WTC11 (cell line): ENCODE measurements around the gene IGSF5. TPM values are rescaled to one million over a fixed set of nuclear protein-coding genes. Genes with fewer than 3 reads are reported as not detected.

Source experiments
- ATAC-seq: fragments of 200-7000 bp; cut with Tn5 transposase; 2 replicates; pipeline ENCODE4 v1.10.0; 2021; ENCODE audit warnings: mild to moderate bottlenecking, moderate library complexity
- CTCF ChIA-PET: fragments of 300-600 bp; sonication (Branson Sonifier 250); formaldehyde crosslinking; loops from one replicate; lab custom pipeline; 2021; ENCODE audit warnings: antibody characterized with exemption; lab: Charles Lee
- POLR2A ChIA-PET: fragments of 350-600 bp; sonication (Branson Sonifier 250); formaldehyde crosslinking; loops from one replicate; lab custom pipeline; 2021; ENCODE audit warnings: antibody characterized with exemption; lab: Charles Lee
- DNase-seq: peaks from one replicate; pipeline ENCODE4 v3.0.0; 2021; ENCODE audit warnings: low spot score
- H3K27ac Mint-ChIP-seq: 2 replicates; pipeline ENCODE4 v1.8.0; 2021; ENCODE audit warnings: mixed read lengths
- H3K27me3 Mint-ChIP-seq: 2 replicates; pipeline ENCODE4 v1.8.0; 2021; ENCODE audit warnings: low read depth, mild to moderate bottlenecking, moderate library complexity, mixed read lengths
- H3K36me3 Mint-ChIP-seq: 2 replicates; pipeline ENCODE4 v1.8.0; 2021; ENCODE audit warnings: mixed read lengths
- H3K4me1 Mint-ChIP-seq: 2 replicates; pipeline ENCODE4 v1.8.0; 2022; ENCODE audit warnings: mixed read lengths
- H3K4me3 Mint-ChIP-seq: 2 replicates; pipeline ENCODE4 v1.8.0; 2021; ENCODE audit warnings: mild to moderate bottlenecking, moderate library complexity, mixed read lengths
- H3K9me3 Mint-ChIP-seq: 2 replicates; pipeline ENCODE4 v1.8.0; 2021; ENCODE audit warnings: mixed read lengths
- CBFB ChIP-seq: sonication (generic); formaldehyde crosslinking; IDR thresholded peaks from 2 replicates; pipeline ENCODE4 v1.8.1; 2022; ENCODE audit warnings: mild to moderate bottlenecking, low read depth, missing genetic modification reagents
- CREM ChIP-seq: sonication (generic); formaldehyde crosslinking; IDR thresholded peaks from 2 replicates; pipeline ENCODE4 v1.8.1; 2022; ENCODE audit warnings: mild to moderate bottlenecking, missing genetic modification reagents, moderate library complexity
- ELF4 ChIP-seq: sonication (generic); formaldehyde crosslinking; IDR thresholded peaks from 2 replicates; pipeline ENCODE4 v1.8.1; 2022; ENCODE audit warnings: low read depth, mild to moderate bottlenecking, moderate library complexity, missing genetic modification reagents
- EMX1 ChIP-seq: fragments of 250-450 bp; sonication (Bioruptor Pico); IDR thresholded peaks from 2 replicates; pipeline ENCODE4 v1.8.0; 2021; ENCODE audit warnings: mild to moderate bottlenecking
- FOXJ3 ChIP-seq: sonication (generic); formaldehyde crosslinking; IDR thresholded peaks from 2 replicates; pipeline ENCODE4 v1.9.0; 2021; ENCODE audit warnings: missing genetic modification reagents, mild to moderate bottlenecking, borderline replicate concordance
- FOXK1 ChIP-seq: sonication (generic); formaldehyde crosslinking; IDR thresholded peaks from 2 replicates; pipeline ENCODE4 v1.8.0; 2022; ENCODE audit warnings: mild to moderate bottlenecking, moderate library complexity, missing genetic modification reagents
- KAT7 ChIP-seq: sonication (generic); formaldehyde crosslinking; IDR thresholded peaks from 2 replicates; pipeline ENCODE4 v1.8.1; 2023; ENCODE audit warnings: missing genetic modification reagents, mild to moderate bottlenecking, borderline replicate concordance
- MXD4 ChIP-seq: fragments of 250-450 bp; sonication (Bioruptor Pico); IDR thresholded peaks from 2 replicates; pipeline ENCODE4 v1.8.0; 2021; ENCODE audit warnings: mild to moderate bottlenecking, moderate library complexity, borderline replicate concordance
- RORB ChIP-seq: fragments of 250-450 bp; sonication (Bioruptor Pico); IDR thresholded peaks from 2 replicates; pipeline ENCODE4 v1.9.0; 2021; ENCODE audit warnings: mild to moderate bottlenecking
- SMAD4 ChIP-seq: sonication (generic); formaldehyde crosslinking; IDR thresholded peaks from 2 replicates; pipeline ENCODE4 v1.8.0; 2022; ENCODE audit warnings: mild to moderate bottlenecking, missing genetic modification reagents
- ZBTB21 ChIP-seq: sonication (generic); formaldehyde crosslinking; IDR thresholded peaks from 2 replicates; pipeline ENCODE4 v1.8.1; 2023; ENCODE audit warnings: mild to moderate bottlenecking, missing genetic modification reagents, borderline replicate concordance
- ZNF232 ChIP-seq: sonication (generic); formaldehyde crosslinking; IDR thresholded peaks from 2 replicates; pipeline ENCODE4 v1.8.0; 2022; ENCODE audit warnings: mild to moderate bottlenecking, missing genetic modification reagents
- total RNA-seq: library from RNA; stranded (reverse); gene quantifications from 3 replicates; pipeline ENCODE4 v1.2.3, GENCODE V29; 2021
- TF ChIP-seq, protein P1 (sequence below): fragments of 250-450 bp; sonication (Bioruptor Pico); IDR thresholded peaks from 2 replicates; pipeline ENCODE4 v1.9.0; 2021; ENCODE audit warnings: mild to moderate bottlenecking, borderline replicate concordance
- TF ChIP-seq, protein P2 (sequence below): sonication (generic); formaldehyde crosslinking; IDR thresholded peaks from 2 replicates; pipeline ENCODE4 v1.8.0; 2022; ENCODE audit warnings: mild to moderate bottlenecking, missing genetic modification reagents
- TF ChIP-seq, protein P3 (sequence below): sonication (generic); formaldehyde crosslinking; IDR thresholded peaks from 2 replicates; pipeline ENCODE4 v1.8.1; 2023; ENCODE audit warnings: mild to moderate bottlenecking, missing genetic modification reagents
- TF ChIP-seq, protein P4 (sequence below): sonication (generic); formaldehyde crosslinking; IDR thresholded peaks from 2 replicates; pipeline ENCODE4 v1.8.1; 2023; ENCODE audit warnings: mild to moderate bottlenecking, missing genetic modification reagents, moderate library complexity
- TF ChIP-seq, protein P5 (sequence below): fragments of 200-600 bp; IDR thresholded peaks from 2 replicates; pipeline ENCODE4 v1.8.0; 2022; ENCODE audit warnings: antibody characterized with exemption
- TF ChIP-seq, protein P6 (sequence below): sonication (generic); formaldehyde crosslinking; IDR thresholded peaks from 2 replicates; pipeline ENCODE4 v1.8.1; 2023; ENCODE audit warnings: mild to moderate bottlenecking, moderate library complexity, missing genetic modification reagents
- TF ChIP-seq, protein P7 (sequence below): sonication (generic); formaldehyde crosslinking; IDR thresholded peaks from 2 replicates; pipeline ENCODE4 v1.8.1; 2023; ENCODE audit warnings: mild to moderate bottlenecking, missing genetic modification reagents, moderate library complexity

The IGSF5 gene
- total RNA-seq, 1 experiment from 2014 or later: 3.6 TPM

DNA sequence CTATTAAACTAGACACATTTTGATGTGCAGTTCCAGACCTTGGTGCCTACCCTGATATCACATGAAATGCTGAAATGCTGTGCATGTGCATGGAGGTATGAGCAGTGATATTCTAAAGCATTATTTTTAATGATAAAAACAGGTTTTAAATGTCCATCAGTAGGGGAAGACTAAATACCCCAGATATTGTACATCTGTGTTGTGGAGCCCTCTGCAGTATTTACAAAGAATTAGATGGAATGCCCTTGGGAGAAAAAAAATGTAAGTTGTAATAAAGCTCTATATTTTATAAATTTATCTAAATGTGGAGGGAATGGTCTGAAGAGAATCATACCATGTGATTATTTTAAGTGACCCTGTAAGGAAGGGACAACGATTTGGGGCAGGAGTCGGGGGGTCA lies 39.1 kb upstream of the IGSF5 start (continued):
- TF ChIP-seq, protein P1, sequence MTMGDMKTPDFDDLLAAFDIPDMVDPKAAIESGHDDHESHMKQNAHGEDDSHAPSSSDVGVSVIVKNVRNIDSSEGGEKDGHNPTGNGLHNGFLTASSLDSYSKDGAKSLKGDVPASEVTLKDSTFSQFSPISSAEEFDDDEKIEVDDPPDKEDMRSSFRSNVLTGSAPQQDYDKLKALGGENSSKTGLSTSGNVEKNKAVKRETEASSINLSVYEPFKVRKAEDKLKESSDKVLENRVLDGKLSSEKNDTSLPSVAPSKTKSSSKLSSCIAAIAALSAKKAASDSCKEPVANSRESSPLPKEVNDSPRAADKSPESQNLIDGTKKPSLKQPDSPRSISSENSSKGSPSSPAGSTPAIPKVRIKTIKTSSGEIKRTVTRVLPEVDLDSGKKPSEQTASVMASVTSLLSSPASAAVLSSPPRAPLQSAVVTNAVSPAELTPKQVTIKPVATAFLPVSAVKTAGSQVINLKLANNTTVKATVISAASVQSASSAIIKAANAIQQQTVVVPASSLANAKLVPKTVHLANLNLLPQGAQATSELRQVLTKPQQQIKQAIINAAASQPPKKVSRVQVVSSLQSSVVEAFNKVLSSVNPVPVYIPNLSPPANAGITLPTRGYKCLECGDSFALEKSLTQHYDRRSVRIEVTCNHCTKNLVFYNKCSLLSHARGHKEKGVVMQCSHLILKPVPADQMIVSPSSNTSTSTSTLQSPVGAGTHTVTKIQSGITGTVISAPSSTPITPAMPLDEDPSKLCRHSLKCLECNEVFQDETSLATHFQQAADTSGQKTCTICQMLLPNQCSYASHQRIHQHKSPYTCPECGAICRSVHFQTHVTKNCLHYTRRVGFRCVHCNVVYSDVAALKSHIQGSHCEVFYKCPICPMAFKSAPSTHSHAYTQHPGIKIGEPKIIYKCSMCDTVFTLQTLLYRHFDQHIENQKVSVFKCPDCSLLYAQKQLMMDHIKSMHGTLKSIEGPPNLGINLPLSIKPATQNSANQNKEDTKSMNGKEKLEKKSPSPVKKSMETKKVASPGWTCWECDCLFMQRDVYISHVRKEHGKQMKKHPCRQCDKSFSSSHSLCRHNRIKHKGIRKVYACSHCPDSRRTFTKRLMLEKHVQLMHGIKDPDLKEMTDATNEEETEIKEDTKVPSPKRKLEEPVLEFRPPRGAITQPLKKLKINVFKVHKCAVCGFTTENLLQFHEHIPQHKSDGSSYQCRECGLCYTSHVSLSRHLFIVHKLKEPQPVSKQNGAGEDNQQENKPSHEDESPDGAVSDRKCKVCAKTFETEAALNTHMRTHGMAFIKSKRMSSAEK: no peak
- TF ChIP-seq EMX1 (CRISPR knock-in tag) (no peak), CBFB (CRISPR knock-in tag) (no peak)
- TF ChIP-seq, protein P2, sequence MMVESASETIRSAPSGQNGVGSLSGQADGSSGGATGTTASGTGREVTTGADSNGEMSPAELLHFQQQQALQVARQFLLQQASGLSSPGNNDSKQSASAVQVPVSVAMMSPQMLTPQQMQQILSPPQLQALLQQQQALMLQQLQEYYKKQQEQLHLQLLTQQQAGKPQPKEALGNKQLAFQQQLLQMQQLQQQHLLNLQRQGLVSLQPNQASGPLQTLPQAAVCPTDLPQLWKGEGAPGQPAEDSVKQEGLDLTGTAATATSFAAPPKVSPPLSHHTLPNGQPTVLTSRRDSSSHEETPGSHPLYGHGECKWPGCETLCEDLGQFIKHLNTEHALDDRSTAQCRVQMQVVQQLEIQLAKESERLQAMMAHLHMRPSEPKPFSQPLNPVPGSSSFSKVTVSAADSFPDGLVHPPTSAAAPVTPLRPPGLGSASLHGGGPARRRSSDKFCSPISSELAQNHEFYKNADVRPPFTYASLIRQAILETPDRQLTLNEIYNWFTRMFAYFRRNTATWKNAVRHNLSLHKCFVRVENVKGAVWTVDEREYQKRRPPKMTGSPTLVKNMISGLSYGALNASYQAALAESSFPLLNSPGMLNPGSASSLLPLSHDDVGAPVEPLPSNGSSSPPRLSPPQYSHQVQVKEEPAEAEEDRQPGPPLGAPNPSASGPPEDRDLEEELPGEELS (CRISPR knock-in tag): no peak
- TF ChIP-seq, protein P3, sequence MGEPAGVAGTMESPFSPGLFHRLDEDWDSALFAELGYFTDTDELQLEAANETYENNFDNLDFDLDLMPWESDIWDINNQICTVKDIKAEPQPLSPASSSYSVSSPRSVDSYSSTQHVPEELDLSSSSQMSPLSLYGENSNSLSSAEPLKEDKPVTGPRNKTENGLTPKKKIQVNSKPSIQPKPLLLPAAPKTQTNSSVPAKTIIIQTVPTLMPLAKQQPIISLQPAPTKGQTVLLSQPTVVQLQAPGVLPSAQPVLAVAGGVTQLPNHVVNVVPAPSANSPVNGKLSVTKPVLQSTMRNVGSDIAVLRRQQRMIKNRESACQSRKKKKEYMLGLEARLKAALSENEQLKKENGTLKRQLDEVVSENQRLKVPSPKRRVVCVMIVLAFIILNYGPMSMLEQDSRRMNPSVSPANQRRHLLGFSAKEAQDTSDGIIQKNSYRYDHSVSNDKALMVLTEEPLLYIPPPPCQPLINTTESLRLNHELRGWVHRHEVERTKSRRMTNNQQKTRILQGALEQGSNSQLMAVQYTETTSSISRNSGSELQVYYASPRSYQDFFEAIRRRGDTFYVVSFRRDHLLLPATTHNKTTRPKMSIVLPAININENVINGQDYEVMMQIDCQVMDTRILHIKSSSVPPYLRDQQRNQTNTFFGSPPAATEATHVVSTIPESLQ (CRISPR knock-in tag): no peak
- TF ChIP-seq, protein P4, sequence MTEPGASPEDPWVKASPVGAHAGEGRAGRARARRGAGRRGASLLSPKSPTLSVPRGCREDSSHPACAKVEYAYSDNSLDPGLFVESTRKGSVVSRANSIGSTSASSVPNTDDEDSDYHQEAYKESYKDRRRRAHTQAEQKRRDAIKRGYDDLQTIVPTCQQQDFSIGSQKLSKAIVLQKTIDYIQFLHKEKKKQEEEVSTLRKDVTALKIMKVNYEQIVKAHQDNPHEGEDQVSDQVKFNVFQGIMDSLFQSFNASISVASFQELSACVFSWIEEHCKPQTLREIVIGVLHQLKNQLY: no peak

DNA sequence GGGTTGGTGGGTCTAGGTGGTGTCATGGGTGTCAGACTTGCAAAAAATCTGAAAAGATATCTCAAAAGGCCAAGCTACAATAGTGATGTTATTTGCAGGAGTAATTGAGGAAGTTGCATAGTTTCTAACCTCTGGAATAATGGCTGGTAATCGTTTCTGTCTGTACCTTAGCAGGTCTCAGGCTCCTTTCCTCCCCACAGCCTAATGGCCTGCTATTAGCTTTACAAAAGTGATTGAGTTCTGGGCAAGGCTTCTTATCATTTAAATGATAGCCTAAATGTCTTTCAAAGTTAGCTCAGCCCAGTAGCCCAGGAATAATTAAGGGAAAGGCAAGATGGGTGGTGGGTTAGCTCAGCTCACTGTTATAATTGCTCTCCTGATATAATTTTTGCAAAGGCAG lies 37.7 kb upstream of the IGSF5 start:
- peak overlapping the region; percentile 97 for H3K27ac Mint-ChIP-seq
- TF ChIP-seq KAT7 (CRISPR knock-in tag): no peak
- TF ChIP-seq, protein P5, sequence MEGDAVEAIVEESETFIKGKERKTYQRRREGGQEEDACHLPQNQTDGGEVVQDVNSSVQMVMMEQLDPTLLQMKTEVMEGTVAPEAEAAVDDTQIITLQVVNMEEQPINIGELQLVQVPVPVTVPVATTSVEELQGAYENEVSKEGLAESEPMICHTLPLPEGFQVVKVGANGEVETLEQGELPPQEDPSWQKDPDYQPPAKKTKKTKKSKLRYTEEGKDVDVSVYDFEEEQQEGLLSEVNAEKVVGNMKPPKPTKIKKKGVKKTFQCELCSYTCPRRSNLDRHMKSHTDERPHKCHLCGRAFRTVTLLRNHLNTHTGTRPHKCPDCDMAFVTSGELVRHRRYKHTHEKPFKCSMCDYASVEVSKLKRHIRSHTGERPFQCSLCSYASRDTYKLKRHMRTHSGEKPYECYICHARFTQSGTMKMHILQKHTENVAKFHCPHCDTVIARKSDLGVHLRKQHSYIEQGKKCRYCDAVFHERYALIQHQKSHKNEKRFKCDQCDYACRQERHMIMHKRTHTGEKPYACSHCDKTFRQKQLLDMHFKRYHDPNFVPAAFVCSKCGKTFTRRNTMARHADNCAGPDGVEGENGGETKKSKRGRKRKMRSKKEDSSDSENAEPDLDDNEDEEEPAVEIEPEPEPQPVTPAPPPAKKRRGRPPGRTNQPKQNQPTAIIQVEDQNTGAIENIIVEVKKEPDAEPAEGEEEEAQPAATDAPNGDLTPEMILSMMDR: no peak
- no peak for TF ChIP-seq FOXK1 (CRISPR knock-in tag)
- TF ChIP-seq FOXJ3 (CRISPR knock-in tag): no peak
- TF ChIP-seq RORB (CRISPR knock-in tag): no peak
- peaks cover 47% of the 10 kb centered on the region for H3K9me3 Mint-ChIP-seq
- H3K27me3 Mint-ChIP-seq: peaks cover 2% of the 10 kb centered on the region; the same call in 1 of the 2 replicates
- ChIA-PET CTCF (interaction anchor here (0.6 to 3.3 kb wide), 6 partner anchors 32 to 266 kb away, joined by 3 to 13 read pairs (median 4); partner anchors contain the start of gene PCP4), POLR2A (no interaction called here)
- no peak for DNase-seq
- H3K4me3 Mint-ChIP-seq: peak overlapping the region; percentile 35
- peak; percentile 94 for ATAC-seq
- peaks cover 59% of the 10 kb centered on the region for H3K36me3 Mint-ChIP-seq
- peaks cover 45% of the 10 kb centered on the region for H3K4me1 Mint-ChIP-seq

DNA sequence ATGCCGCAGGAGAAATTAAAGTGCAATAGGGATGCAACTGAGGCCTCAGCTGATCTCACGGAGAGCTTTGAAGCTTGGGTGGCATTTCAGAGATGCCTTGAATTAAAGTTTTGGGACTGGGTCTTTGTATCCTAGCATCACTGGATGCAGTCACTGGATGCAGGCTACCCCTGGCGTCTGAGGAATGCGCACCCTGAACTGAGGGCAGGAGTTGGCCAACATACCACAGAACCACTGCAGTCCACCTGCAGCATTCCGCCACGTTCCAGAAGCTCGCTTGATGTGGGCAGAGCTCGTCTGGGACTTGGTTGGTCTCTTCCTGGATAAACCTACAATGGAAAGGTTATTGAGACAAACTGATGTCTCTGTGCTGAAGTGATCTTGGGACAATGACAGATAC lies 34.1 kb upstream of the IGSF5 start:
- H3K27me3 Mint-ChIP-seq: no peaks in the 10 kb centered on the region; the same call in 1 of the 2 replicates
- peaks cover 52% of the 10 kb centered on the region for H3K4me1 Mint-ChIP-seq
- H3K36me3 Mint-ChIP-seq: peaks cover 43% of the 10 kb centered on the region
- ChIA-PET CTCF (no interaction called here), POLR2A (no interaction called here)
- DNase-seq: no peak
- H3K27ac Mint-ChIP-seq: no peak overlapping the region
- H3K9me3 Mint-ChIP-seq: peaks cover 20% of the 10 kb centered on the region
- ATAC-seq: no peak
- H3K4me3 Mint-ChIP-seq: no peak overlapping the region
- TF ChIP-seq, protein P6, sequence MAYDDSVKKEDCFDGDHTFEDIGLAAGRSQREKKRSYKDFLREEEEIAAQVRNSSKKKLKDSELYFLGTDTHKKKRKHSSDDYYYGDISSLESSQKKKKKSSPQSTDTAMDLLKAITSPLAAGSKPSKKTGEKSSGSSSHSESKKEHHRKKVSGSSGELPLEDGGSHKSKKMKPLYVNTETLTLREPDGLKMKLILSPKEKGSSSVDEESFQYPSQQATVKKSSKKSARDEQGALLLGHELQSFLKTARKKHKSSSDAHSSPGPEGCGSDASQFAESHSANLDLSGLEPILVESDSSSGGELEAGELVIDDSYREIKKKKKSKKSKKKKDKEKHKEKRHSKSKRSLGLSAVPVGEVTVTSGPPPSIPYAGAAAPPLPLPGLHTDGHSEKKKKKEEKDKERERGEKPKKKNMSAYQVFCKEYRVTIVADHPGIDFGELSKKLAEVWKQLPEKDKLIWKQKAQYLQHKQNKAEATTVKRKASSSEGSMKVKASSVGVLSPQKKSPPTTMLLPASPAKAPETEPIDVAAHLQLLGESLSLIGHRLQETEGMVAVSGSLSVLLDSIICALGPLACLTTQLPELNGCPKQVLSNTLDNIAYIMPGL: no peak
- TF ChIP-seq ZNF232 (CRISPR knock-in tag) (no peak), CBFB (CRISPR knock-in tag) (no peak), FOXJ3 (CRISPR knock-in tag) (no peak), CREM (CRISPR knock-in tag) (no peak), MXD4 (no peak), ELF4 (CRISPR knock-in tag) (no peak), ZBTB21 (no peak), SMAD4 (CRISPR knock-in tag) (no peak)
- TF ChIP-seq, protein P7, sequence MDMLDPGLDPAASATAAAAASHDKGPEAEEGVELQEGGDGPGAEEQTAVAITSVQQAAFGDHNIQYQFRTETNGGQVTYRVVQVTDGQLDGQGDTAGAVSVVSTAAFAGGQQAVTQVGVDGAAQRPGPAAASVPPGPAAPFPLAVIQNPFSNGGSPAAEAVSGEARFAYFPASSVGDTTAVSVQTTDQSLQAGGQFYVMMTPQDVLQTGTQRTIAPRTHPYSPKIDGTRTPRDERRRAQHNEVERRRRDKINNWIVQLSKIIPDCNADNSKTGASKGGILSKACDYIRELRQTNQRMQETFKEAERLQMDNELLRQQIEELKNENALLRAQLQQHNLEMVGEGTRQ (CRISPR knock-in tag): no peak
